GM19455 (cell line): ENCODE results near the gene SVIP.

Experiments
- ATAC-seq: cut with Tn5 transposase; IDR thresholded peaks from one replicate; pipeline ENCODE4 v1.9.1; 2021; ENCODE audit not compliant: unreplicated experiment

SVIP gene, protein sequence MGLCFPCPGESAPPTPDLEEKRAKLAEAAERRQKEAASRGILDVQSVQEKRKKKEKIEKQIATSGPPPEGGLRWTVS

GRCh38 chr11:22829231-22830081 lies at the start of gene SVIP:
SVIP (minus strand) TSS chr11:22829801; CDS start chr11:22829748, 53 bp downstream.
- peak; percentile 94 for ATAC-seq

DNA sequence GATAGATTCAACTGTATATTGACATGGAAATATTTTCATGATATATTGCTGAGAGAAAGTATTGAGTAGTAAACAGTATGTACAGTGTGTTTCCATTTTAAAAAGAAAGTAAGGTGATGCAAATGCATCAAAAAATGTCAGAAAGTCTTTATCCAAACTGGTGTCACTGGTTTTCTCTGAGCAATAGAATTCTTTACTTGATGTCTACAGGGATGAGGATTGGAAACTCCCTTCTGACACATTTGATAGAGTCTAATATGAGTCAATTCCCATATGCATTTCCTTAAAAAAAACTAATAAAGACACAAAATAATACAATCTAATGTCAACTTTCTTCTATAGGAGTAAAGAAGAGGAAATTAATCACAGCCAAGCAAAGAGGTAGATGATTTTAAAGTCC lies 49.0 kb upstream of the SVIP start:
- ATAC-seq: no peak

DNA sequence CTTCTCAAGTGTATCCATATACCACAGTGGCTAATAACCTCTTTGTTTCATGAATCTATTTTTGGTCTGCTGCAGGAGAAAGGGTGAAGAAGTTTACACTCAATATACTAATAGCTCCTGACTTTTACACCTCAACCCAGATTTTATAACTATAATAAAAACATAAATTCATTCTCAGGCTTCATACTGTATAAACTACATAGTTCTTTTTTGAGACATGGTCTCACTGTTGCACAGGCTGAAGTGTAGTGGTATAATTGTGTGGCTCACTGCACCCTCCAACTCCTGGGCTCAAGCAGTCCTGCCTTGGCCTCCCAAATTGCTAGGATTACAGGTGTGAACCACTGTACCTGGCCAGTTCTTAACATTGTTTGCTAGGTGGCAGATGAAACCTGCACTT lies 48.4 kb upstream of the SVIP start:
- no peak for ATAC-seq

DNA sequence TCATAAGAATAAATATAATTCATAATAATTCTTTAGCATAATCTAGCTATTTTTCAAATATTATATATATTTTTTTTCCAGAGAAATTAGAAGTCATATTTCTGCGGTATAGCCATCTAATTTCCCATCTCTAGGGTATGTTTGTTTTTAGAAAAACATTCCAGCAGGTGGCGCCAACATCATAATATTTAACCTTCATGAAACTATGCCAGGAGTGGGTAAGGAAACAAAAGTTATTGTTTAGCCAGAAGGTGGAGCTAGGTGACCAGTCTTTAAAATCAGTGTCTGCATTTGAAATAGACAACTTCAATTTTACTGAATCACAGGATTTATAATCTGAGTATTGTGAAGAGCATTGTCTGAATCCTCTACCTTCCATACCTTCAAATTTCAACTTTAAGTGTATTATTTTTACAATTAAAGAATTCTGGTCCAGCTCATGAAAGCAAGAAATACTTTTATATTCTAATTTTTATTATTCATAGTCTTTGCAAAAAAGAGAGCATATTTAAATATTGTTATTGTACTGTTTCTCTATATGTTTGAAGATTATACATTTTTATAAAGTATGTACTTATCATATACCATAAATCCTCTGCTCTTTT lies 46.4 kb upstream of the SVIP start:
- ATAC-seq: peak; percentile 99

DNA sequence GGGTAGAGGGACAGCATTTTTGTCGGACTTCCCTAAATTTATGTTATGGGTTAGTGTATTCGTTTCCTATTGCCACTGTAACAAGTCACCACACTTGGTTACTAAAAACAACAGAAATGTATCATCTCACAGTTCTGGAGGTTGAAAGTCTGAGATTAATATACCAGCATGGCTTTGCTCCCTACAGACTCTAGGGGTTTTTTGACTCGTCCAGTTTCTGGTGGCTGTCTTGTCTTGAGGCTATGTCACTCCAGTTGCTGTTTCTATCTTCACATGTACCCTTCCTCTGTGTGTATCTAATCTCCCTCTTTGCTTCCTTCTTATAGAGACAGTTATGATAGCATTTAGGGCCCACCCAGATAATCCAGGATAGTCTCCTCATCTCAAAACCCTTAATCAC lies 39.7 kb upstream of the SVIP start:
- no peak for ATAC-seq

GRCh38 chr11:22860241-22860640 lies 30.6 kb upstream of the SVIP start, which contains the start of gene CCDC179:
CCDC179 (minus strand) TSS chr11:22860474; CDS start chr11:22860421, 53 bp downstream.
- ATAC-seq: no peak

DNA sequence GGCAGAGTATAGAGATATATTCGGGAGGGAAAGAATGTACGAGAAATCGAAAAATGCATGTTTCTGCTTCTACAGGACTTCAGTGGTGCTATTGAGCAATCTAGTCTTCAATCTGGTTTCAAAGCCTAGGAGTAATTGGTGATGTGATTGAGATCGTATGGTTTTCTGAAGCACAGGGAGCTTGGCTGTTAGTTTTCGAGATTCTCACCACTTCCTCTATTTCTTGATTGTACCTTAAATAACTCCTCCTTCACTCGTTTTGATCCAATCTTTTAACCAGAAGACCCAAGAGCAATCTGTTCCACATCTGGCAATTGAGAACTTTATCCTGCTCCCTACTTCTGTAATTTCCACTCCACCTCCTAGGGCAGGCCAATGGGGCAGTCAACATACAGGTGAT lies 30.2 kb upstream of the SVIP start:
- ATAC-seq: no peak

DNA sequence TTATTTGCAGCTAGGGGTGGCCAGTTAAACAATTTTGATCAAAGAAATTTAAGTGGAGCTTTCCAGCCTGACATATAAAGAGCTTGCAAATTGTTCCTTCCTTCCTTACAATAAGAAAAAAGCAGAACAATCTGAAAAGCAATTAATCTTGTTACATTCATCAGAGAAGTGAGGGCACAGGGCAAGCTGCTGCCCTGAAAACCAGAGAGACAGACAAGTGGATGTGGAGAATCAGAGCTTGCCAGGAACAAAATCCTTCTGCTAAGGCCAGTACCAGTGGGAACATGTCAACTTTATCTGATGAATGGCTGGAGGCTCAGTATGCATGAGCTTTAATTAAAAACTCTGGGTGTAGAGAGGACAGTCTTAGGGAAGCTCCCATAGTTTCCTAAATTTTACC lies 21.9 kb upstream of the SVIP start:
- no peak for ATAC-seq

DNA sequence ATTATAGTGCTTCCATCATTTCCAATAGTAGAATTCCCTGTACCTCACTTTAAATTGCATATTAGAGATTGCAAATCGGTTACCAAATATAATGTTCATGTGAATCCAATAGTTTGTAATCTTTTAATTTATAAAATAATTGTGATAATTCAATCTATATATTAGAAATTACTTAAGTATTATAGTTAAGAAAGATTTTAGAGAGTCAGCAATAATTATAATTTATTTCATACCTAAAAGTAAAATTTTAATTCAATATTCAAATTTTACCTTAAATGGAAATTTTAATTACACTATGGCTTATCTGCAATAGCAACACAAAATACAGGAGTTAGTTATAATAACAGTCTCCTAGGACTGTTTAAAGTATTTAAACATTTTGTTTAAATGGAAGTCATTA lies 17.1 kb upstream of the SVIP start:
- ATAC-seq: no peak

- ATAC-seq: no peak
Observed at GRCh38 chr11:22832315-22833015, 2.9 kb upstream of the SVIP start.

DNA sequence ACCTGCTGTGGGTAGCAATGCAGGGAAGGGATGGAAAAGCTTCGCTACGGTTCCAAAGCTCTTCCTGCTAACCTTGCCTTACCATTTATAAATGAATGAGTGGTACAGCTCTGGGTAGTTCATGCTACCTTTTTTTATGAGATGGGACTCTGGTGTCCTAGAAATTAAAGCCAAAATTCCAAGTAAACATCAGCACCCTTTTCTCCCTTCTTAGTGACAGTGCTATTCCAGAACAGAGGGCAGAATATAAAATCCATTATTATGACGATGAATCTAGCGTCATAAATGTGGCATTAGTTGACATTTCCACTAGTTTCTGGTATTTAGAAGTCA lies 447 bp upstream of the SVIP start:
- no peak for ATAC-seq

GRCh38 chr11:22828373-22828772 lies 1.2 kb downstream of the SVIP start:
- ATAC-seq: no peak

- ATAC-seq: no peak
Observed at GRCh38 chr11:22822203-22822602, 7.4 kb downstream of the SVIP start.

- ATAC-seq: no peak
Observed at GRCh38 chr11:22809893-22810292, 19.7 kb downstream of the SVIP start.

- peak; percentile 18 for ATAC-seq
Observed at GRCh38 chr11:22808571-22809197, 20.9 kb downstream of the SVIP start.

DNA sequence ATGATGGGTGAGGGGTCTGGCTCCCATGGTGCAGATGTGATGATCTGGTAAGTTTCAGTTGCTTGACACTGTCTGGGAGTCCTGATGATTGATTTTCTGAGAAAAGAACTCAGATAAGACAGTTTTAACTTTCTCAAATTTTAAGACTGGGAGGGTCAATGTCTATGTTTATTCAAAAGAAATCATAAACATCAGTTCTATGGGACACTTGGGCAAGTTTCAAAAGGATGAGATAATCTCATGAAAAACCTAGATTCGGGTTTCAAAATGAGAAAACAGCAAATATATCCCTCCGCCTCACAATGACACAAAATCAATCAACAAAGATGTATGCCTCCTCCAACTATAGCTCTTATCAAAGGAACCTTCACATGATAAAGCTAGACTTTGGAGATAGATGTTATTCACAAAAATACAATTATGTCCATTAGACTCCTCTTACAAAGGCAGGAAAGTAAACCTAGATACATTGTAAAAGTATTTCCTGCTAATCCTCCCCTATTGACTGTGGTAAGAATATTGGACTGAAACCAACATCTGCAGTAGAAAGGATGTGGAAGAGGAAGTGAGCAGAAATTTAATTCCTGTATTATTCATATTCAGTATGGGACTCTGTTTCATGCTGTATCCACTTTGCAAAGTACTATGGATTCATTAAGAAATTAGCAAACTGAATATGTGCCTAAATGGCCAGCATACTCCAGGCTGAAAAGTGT lies 21.6 kb downstream of the SVIP start:
- ATAC-seq: peak; percentile 92

- no peak for ATAC-seq
Observed at GRCh38 chr11:22807391-22807790, 22.2 kb downstream of the SVIP start.

DNA sequence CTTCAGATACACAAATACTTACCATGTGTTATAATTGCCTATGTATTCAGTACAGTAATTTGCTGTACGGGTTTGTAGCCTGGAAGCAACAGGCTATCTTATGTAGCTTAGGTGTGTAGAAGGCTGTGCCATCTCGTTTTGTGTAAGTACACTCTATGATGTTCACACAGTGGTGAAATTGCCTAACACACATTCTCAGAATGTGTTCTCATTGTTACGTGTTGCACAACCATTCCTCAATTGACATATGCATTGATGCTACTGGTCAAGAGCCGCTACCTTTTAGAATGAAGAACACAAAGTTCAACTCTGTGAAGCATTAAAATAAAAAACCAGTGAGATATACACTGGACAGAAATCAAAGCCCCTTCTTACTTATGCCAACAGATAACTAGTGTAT lies 26.7 kb downstream of the SVIP start:
- no peak for ATAC-seq

GRCh38 chr11:22800482-22800881 lies 29.1 kb downstream of the SVIP start:
- ATAC-seq: no peak

- ATAC-seq: no peak
Observed at GRCh38 chr11:22798901-22799300, 30.7 kb downstream of the SVIP start.

DNA sequence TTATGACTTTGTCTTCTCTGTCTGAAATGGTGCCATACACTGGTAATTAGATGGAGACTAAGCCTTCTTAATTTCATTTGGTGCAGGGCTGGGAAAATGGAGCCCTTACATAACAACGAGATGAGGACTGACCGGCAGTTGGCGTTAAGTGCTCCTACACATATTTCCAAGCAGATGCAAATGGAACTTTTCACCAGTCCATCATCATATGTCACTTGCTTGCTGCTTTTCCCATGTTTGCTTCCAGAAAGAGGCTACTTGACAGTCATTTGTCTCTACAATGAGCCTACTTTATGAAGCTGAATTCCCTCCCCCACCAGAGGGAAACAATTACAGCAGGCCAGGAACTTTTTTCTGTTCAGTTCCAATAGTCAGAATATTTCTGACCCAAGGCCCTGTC lies 32.6 kb downstream of the SVIP start:
- no peak for ATAC-seq
